Activated CD8-positive, alpha-beta memory T cell treated with anti-CD3 and anti-CD28 coated beads, Interleukin-2, amount 50 U/mL, for 1 hour (primary cell): ENCODE measurements around the gene DHX35.
"Not testable (repeated sequence)": the region's sequence is repeated elsewhere in the genome, so short reads cannot be mapped to it uniquely, and the experiment has no call there.

Experiments
- DNase-seq: peaks from one replicate; pipeline ENCODE4 v3.0.0-alpha.2; 2020; ENCODE audit errors: extremely low read depth

DHX35 gene

GRCh38 chr20:38979434-38979833, 17.3 kb downstream of the DHX35 start:
- DNase-seq, result no peak

- DNase-seq, result no peak
Measured at GRCh38 chr20:38979842-38980241, 17.7 kb downstream of the DHX35 start.

- no peak for DNase-seq
Measured at GRCh38 chr20:38982291-38982690, 20.1 kb downstream of the DHX35 start.

GRCh38 chr20:38985060-38985459, 22.9 kb downstream of the DHX35 start:
- DNase-seq, result no peak

DNA sequence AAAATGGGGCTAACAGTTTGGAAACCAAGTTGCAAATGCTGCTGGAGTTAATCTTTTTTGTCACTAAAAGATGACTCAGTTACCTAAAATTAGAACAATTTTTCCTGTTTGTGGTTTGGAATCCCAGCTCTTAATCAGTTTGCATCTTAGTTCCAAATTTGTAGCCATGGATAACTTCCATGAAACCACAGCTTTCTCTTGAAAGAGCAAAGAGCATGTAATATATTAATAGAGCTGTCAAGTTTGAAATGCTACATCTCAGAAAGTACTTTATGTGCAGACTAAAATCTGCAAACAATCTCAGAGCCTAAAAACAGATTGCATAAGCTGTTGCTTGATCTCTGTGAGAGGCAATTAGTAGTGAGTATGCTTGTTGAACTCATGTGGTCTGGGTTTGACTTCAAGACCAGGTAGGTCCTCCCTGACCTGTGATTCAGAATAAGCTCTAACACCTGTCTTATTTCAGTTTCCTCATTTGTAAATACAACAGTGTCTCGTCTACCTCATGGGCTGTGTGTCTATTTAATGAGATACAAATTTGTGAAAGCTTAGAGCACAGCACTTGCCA, 23.5 kb downstream of the DHX35 start:
- no peak for DNase-seq

DNA sequence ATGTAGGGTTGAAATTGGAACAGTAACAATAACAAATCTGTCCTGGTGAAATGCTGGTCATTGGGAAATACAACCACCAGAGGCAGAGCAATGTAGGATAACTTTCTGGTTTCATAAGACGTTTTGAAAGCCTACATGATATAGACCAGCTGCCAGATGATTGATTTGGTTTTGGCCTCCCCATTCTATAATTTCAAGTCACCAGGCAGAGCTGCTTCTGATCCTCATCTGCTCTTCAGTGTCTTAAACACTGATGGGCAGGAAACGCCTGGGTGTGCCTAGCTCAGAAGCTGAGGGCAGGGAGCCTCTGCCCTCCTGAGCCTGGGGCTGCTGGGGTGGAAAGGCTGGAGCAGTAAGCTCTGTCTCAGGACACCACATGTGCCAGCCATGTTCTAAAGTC, 24.5 kb downstream of the DHX35 start:
- no peak for DNase-seq

GRCh38 chr20:38987777-38988176, 25.6 kb downstream of the DHX35 start:
- DNase-seq, result no peak

GRCh38 chr20:38990728-38991127, 28.6 kb downstream of the DHX35 start:
- no peak for DNase-seq

DNA sequence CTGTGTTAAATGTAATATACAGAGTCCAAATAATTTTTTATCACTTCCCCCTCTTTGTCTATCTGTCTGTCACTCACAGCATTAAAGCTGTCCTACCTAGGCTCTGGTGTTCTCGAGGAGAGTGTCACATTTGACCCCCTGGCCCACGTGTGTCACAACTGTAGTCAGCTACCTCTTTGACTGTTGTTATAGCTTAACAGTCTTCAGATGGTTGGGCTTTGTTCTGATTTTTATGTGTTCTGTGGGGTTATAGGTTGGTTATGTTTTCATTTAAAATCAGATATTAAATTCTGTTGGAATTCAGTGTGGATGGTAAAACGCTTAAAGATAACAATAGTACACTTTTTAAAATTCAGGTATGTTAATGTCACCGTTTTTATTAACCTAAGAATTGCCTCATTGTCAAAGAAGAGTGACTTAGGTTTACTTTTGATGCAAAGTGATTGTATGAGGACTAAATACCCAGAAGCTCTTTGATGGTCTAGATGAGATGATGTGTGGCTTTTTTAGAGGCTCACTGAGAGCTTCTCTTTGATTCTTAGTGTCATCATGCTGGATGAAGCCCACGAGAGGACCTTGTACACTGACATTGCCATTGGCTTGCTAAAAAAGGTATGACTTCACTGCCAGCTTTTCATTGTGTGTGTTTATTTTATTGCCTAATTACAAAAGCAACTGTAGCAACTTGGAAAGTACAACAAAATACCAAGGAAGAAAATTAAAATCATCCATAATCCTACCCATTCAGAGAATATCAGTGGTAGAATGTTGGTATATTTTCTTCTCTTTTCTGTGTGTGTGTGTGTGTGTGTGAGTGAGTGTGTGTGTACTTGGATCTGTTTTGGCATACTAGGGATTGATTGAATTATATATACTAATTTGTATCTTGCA, 29.9 kb downstream of the DHX35 start:
- no peak for DNase-seq

GRCh38 chr20:38995536-38996044, 33.4 kb downstream of the DHX35 start:
- no peak for DNase-seq

GRCh38 chr20:38996866-38997265, 34.7 kb downstream of the DHX35 start:
- not testable (repeated sequence) for DNase-seq

GRCh38 chr20:38997622-38998021, 35.5 kb downstream of the DHX35 start:
- no peak for DNase-seq

GRCh38 chr20:38999217-38999616, 37.1 kb downstream of the DHX35 start:
- no peak for DNase-seq

GRCh38 chr20:38999965-39000910, 38.1 kb downstream of the DHX35 start:
- no peak for DNase-seq

GRCh38 chr20:39004508-39004907, 42.4 kb downstream of the DHX35 start:
- no peak for DNase-seq

- no peak for DNase-seq
Measured at GRCh38 chr20:39009348-39009747, 47.2 kb downstream of the DHX35 start.

DNA sequence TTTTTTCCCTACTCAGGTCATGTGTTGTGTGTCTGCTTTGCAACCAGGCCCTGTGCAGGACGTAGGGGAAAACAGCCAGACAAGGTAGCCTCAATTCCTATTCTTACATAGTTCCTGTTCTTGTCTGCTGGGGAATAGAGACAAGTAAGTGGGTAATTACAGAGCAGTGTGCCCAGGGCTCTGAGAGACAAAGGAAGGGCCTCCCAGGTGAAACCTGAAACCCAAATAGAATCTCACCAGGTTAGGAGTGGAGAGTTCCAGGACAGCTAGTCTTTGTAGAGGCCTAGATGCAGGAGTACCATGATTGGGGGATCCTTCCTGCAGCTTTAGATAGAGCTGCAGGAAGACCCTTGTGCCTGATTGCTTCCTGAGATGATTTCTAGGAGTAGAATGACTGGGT, 48.4 kb downstream of the DHX35 start:
- no peak for DNase-seq

DNA sequence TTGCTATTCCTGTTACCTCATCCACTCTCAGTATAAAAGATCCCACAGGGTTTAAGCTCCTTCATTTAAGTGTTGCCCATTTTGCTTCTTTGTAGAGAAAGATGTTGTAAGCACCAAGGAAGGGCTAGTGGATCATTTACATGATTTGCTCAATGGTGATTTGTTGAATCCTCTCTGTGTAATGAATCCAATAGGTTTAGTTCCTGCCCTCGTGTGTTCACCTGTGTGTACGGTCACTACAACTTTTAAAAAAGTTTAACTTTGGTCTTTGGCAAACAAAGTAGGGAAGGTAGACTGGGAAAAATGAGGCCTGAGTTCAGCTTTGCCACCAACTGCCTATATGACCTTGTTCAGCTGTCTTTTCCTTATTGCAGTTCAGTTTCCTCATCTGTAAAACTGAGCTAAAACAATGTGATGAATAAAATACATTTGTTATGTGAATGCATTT, 51.5 kb downstream of the DHX35 start:
- DNase-seq, result no peak

DNA sequence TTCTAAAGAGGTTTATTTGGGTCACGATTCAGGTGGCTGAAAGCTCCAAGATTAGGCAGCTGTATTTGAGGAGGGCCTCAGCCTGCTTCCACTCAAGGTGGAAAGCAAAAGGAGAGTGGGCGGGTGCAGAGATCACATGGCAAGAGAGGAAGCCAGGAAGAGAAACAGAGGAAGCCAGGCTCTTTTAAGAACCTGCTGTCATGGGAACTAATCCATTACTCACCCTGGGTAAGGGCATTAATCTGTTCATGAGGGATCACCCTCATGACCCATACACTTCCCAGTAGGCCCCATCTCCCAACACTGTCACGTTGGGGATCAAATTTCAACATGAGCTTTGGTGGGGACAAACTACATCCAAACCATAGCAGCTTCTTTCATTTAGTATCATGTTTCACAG, 53.9 kb downstream of the DHX35 start:
- DNase-seq, result no peak

DNA sequence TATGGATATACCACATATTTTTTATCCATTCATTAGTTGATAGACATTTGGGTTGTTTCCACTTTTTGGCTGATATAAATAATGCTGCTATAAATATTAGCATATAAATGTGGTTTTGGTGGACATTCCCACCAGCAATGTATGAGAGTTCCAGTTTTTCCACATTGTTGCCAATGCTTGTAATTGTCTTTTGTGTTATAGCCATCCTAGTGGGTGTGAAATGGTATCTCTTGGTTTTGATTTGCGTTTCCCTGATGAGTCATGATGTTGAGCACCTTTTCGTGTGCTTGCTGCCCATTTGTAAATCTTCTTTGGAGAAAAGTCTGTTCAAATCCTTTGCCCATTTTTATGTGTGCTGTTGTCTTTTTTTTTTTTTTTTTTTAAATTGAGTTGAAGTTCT, 54.4 kb downstream of the DHX35 start:
- DNase-seq, result no peak

- no peak for DNase-seq
Measured at GRCh38 chr20:39019027-39019426, 56.9 kb downstream of the DHX35 start.

DNA sequence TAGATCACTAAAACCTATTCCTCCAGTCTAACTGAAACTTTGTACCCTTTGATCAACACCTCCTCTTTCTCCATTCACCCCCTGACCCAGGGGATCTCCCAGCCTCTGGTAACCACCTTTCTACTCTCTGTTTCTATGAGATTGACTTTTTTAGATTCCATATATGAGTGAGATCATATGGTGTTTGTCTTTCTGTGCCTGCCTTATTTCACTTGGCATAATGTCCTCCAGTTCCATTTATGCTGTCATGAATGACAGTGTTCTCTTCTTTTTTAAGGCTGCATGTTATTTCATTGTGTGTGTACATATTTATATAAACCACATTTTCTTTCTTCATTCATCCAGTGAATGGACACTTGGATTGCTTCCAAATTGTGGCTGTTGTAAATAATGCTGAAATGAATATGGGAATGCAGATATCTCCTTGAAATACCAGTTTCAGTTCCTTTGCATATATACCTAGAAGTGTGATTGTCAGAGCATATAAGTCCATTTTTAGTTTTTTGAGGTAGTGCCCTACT, 57.7 kb downstream of the DHX35 start:
- no peak for DNase-seq
